Measurements from ENCODE around the gene STARD7. TPM values are rescaled to one million over a fixed set of nuclear protein-coding genes. Genes with fewer than 3 reads are reported as not detected.
A peak's percentile ranks its signal among the peaks of the same experiment; 100 is the strongest.

Gene STARD7
- total and polyA plus RNA-seq, 9 of the 15 experiments (the other 6 are each of a cell fraction or from before 2014, with no cell fraction given), result 90.9 to 196 (median 145) TPM

DNA sequence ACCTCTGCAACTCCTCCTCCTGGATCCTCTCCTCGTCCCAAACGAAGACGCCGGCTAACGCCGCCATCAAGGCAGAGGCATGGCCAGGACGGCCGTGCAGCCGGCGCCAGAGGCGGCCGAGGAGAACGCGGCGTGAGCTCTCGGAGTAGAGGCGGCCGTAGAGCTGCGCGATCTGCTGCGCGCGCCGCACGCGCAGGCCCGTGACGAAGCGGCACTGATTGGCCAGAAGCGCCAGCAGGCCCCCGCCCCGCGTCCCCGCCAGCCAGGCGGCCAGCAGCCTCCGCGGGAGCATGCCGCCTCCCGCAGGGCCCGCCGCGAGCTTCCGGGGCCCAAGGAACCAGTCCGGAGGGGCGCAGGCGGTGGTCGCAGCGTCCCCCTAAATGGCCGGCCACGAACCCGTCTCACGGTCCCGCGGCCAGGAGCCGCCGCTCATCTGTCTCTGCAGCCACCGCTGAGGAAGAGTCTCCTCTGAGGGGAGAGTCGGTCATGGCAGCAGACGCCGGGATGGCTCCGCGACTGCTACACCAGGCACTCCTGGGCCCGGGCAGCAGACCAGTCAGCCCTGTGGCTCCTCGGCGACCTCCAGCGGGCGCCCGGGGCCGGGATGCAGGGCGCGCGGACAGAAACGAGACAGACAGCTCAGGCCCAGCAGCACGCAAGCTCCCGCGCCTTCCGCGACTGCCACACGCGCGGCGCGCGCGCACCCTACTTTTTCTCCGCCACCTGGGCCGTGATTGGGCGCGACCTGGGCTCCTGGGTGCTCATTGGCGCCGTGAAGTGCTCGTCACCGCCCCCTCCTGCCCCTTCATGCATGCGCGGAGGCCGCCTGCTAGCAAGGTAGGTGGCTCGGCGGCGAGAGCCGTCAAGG, at the start of gene STARD7 (continued):
- TF ChIP-seq ESRRB (CRISPR knock-in tag; IDR thresholded peaks at IDR 0.05; ENCODE audit: borderline replicate concordance) (no peak), GATA2 (CRISPR knock-in tag; IDR thresholded peaks at IDR 0.05) (no peak), POLR2AphosphoS2 (IDR thresholded peaks at IDR 0.05; ENCODE audit: low read length) (peak; percentile 32; the same call in 1 of the 2 replicates), MTA1 (IDR thresholded peaks at IDR 0.05; ENCODE audit: borderline replicate concordance) (no peak), KHSRP (IDR thresholded peaks at IDR 0.05) (no peak), ZNF778 (CRISPR knock-in tag; IDR thresholded peaks at IDR 0.05) (no peak), KLF1 (tag; IDR thresholded peaks at IDR 0.05) (peak; percentile 77; the same call in 1 of the 2 replicates), MYNN (IDR thresholded peaks at IDR 0.05) (no peak), MYNN (CRISPR knock-in tag; IDR thresholded peaks at IDR 0.05) (no peak), CXXC5 (CRISPR knock-in tag; IDR thresholded peaks at IDR 0.05) (peak; percentile 91), EZH2 (IDR thresholded peaks at IDR 0.05; ENCODE audit: borderline replicate concordance, low read depth, low read length) (no peak), ARID2 (IDR thresholded peaks at IDR 0.05) (no peak), HSF4 (CRISPR knock-in tag; IDR thresholded peaks at IDR 0.05; ENCODE audit: borderline replicate concordance) (no peak), SREBF1 (IDR thresholded peaks at IDR 0.05; ENCODE audit: borderline replicate concordance, low read depth, low read length) (0 out of 2 replicates have a peak, but pooled peaks have one; percentile 47), CBX8 (IDR thresholded peaks at IDR 0.05; ENCODE audit: borderline replicate concordance, extremely low read depth, low read depth, low read length, poor library complexity, severe bottlenecking) (no peak), TCF7L2 (IDR thresholded peaks at IDR 0.05; ENCODE audit: low read depth, low read length) (no peak), ZNF174 (CRISPR knock-in tag; IDR thresholded peaks at IDR 0.05) (no peak), TEAD1 (CRISPR knock-in tag; IDR thresholded peaks at IDR 0.05) (peak in 1 of 2 experiments; percentile 80; a peak in 2 of 4 replicates), THRAP3 (IDR thresholded peaks at IDR 0.05; ENCODE audit: borderline replicate concordance) (no peak), MCM7 (IDR thresholded peaks at IDR 0.05) (no peak), TFAM (CRISPR knock-in tag; conservative IDR thresholded peaks at IDR 0.05) (no peak), ERF (CRISPR knock-in tag; IDR thresholded peaks at IDR 0.05) (peak; percentile 72; the same call in 1 of the 2 replicates), ZNF696 (CRISPR knock-in tag; conservative IDR thresholded peaks at IDR 0.05) (no peak), PML (IDR thresholded peaks at IDR 0.05; ENCODE audit: low read length) (peak; percentile 71), ELF2 (CRISPR knock-in tag; IDR thresholded peaks at IDR 0.05) (peak; percentile 67; the same call in 1 of the 2 replicates)
- TF ChIP-seq, protein P1, sequence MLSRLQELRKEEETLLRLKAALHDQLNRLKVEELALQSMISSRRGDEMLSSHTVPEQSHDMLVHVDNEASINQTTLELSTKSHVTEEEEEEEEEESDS (CRISPR knock-in tag; IDR thresholded peaks at IDR 0.05), result no peak
- TF ChIP-seq, protein P2, sequence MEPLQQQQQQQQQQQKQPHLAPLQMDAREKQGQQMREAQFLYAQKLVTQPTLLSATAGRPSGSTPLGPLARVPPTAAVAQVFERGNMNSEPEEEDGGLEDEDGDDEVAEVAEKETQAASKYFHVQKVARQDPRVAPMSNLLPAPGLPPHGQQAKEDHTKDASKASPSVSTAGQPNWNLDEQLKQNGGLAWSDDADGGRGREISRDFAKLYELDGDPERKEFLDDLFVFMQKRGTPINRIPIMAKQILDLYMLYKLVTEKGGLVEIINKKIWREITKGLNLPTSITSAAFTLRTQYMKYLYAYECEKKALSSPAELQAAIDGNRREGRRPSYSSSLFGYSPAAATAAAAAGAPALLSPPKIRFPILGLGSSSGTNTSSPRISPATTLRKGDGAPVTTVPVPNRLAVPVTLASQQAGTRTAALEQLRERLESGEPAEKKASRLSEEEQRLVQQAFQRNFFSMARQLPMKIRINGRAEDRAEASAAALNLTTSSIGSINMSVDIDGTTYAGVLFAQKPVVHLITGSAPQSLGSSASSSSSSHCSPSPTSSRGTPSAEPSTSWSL (CRISPR knock-in tag; IDR thresholded peaks at IDR 0.05; ENCODE audit: borderline replicate concordance), result no peak
- TF ChIP-seq, protein P3, sequence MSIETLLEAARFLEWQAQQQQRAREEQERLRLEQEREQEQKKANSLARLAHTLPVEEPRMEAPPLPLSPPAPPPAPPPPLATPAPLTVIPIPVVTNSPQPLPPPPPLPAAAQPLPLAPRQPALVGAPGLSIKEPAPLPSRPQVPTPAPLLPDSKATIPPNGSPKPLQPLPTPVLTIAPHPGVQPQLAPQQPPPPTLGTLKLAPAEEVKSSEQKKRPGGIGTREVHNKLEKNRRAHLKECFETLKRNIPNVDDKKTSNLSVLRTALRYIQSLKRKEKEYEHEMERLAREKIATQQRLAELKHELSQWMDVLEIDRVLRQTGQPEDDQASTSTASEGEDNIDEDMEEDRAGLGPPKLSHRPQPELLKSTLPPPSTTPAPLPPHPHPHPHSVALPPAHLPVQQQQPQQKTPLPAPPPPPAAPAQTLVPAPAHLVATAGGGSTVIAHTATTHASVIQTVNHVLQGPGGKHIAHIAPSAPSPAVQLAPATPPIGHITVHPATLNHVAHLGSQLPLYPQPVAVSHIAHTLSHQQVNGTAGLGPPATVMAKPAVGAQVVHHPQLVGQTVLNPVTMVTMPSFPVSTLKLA (conservative IDR thresholded peaks at IDR 0.05), result peak; percentile 93 to 97

Data from K562 (cell line).